Right hindlimb (tissue), 1 donor: ENCODE results near the gene ABLIM1.

Experiments
- DNase-seq: peaks from one replicate; pipeline ENCODE4 v3.0.0-alpha.2; 2018

ABLIM1 gene

GRCh38 chr10:114541081-114541796, 116.8 kb downstream of the ABLIM1 start:
- peak; percentile 88 for DNase-seq

- DNase-seq = no peak
Observed at GRCh38 chr10:114540236-114540635, 117.8 kb downstream of the ABLIM1 start.

GRCh38 chr10:114539623-114540022, 118.5 kb downstream of the ABLIM1 start:
- no peak for DNase-seq

GRCh38 chr10:114538181-114538906, 119.7 kb downstream of the ABLIM1 start:
- no peak for DNase-seq

GRCh38 chr10:114537736-114538135, 120.3 kb downstream of the ABLIM1 start:
- no peak for DNase-seq

- no peak for DNase-seq
Observed at GRCh38 chr10:114534571-114534981, 123.5 kb downstream of the ABLIM1 start.

- no peak for DNase-seq
Observed at GRCh38 chr10:114532226-114532625, 125.8 kb downstream of the ABLIM1 start.

GRCh38 chr10:114526504-114527238, 131.4 kb downstream of the ABLIM1 start:
- peak; percentile 92 for DNase-seq

GRCh38 chr10:114526126-114526503, 132.0 kb downstream of the ABLIM1 start:
- DNase-seq = no peak

- DNase-seq = peak; percentile 39
Observed at GRCh38 chr10:114525368-114525949, 132.6 kb downstream of the ABLIM1 start.

GRCh38 chr10:114523876-114524275, 134.2 kb downstream of the ABLIM1 start:
- no peak for DNase-seq

- no peak for DNase-seq
Observed at GRCh38 chr10:114521255-114521654, 136.8 kb downstream of the ABLIM1 start.

GRCh38 chr10:114520453-114520852, 137.6 kb downstream of the ABLIM1 start:
- no peak for DNase-seq

- DNase-seq = no peak
Observed at GRCh38 chr10:114519756-114520293, 138.2 kb downstream of the ABLIM1 start.

GRCh38 chr10:114519306-114519669, 138.8 kb downstream of the ABLIM1 start:
- no peak for DNase-seq

GRCh38 chr10:114518401-114519305, 139.4 kb downstream of the ABLIM1 start:
- DNase-seq = no peak

- DNase-seq = no peak
Observed at GRCh38 chr10:114517368-114518250, 140.5 kb downstream of the ABLIM1 start.

GRCh38 chr10:114516356-114516755, 141.7 kb downstream of the ABLIM1 start:
- DNase-seq = no peak

- DNase-seq = no peak
Observed at GRCh38 chr10:114515298-114515914, 142.7 kb downstream of the ABLIM1 start.

GRCh38 chr10:114513381-114513792, 144.7 kb downstream of the ABLIM1 start:
- no peak for DNase-seq
